ENCODE results near the gene SMAD1. TPM values are rescaled to one million over a fixed set of nuclear protein-coding genes. Genes with fewer than 3 reads are reported as not detected.

Gene SMAD1
- polyA plus RNA-seq, 2 of the 4 experiments (the other 2 are of a cell fraction): 9.9 to 23.9 TPM

DNA sequence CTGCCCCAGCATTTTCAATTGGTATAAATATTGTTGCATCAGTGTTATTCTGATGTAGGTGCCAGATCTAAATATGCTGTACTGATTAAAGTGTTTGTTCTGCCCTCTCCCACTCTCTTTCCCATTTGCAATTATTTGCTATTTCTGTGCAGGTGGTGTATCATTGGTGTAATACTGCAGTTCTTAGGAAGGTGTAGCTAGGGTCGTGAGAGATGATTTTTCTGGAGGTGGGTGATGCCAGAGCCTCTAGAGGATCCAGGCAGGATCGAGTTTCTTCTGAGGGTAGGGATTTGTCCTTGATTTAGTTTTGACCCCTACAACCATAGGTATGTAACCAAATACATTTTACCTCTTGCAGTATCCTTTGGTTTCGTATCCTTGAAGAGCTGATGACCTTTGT, 1.9 kb downstream of the SMAD1 start:
- ChIA-PET CTCF (interaction anchor here (1.5 kb wide), 1 partner anchor 10 kb away, joined by 4 read pairs; no protein-coding TSS in a partner anchor), POLR2A (no interaction called here)
- no peak for FAIRE-seq

DNA sequence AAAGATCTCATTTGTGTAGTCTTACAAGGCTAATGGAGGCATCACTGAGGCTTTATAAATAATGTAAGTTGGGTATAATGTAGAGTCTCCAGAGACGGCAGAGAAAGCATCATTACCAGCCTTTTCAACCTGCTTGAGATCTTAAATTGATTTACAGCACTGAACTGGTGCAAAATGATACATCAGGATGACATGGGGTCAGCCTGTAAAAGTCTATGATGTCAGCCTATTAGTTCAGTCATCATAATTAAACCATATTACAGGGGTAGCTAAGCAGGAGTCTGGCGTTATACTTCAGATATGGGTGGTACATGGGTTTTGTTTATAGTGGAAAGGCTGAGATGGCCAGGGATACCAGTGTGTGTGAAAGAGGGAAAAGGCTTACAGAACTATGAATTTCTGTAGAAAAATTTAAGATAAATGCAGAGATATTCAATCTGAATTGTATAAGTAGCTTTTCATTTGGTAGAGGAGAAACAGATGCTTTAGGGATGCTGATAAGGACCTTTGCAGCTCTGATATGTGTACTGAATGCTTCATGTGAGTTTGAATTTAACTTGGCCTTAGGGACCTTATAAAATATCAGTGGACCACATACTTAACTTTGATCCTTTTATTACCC, 2.7 kb downstream of the SMAD1 start:
- TF ChIP-seq, protein P1, sequence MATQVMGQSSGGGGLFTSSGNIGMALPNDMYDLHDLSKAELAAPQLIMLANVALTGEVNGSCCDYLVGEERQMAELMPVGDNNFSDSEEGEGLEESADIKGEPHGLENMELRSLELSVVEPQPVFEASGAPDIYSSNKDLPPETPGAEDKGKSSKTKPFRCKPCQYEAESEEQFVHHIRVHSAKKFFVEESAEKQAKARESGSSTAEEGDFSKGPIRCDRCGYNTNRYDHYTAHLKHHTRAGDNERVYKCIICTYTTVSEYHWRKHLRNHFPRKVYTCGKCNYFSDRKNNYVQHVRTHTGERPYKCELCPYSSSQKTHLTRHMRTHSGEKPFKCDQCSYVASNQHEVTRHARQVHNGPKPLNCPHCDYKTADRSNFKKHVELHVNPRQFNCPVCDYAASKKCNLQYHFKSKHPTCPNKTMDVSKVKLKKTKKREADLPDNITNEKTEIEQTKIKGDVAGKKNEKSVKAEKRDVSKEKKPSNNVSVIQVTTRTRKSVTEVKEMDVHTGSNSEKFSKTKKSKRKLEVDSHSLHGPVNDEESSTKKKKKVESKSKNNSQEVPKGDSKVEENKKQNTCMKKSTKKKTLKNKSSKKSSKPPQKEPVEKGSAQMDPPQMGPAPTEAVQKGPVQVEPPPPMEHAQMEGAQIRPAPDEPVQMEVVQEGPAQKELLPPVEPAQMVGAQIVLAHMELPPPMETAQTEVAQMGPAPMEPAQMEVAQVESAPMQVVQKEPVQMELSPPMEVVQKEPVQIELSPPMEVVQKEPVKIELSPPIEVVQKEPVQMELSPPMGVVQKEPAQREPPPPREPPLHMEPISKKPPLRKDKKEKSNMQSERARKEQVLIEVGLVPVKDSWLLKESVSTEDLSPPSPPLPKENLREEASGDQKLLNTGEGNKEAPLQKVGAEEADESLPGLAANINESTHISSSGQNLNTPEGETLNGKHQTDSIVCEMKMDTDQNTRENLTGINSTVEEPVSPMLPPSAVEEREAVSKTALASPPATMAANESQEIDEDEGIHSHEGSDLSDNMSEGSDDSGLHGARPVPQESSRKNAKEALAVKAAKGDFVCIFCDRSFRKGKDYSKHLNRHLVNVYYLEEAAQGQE (IDR thresholded peaks at IDR 0.05): no peak
- TF ChIP-seq FOSB (CRISPR knock-in tag; IDR thresholded peaks at IDR 0.05) (no peak), RARB (CRISPR knock-in tag; IDR thresholded peaks at IDR 0.05) (no peak), HOXB5 (CRISPR knock-in tag; IDR thresholded peaks at IDR 0.05) (no peak), HDAC2 (IDR thresholded peaks at IDR 0.05) (no peak), HOXB13 (CRISPR knock-in tag; IDR thresholded peaks at IDR 0.05; ENCODE audit: low read depth) (no peak), HEYL (CRISPR knock-in tag; IDR thresholded peaks at IDR 0.05) (no peak), CBX2 (IDR thresholded peaks at IDR 0.05; ENCODE audit: borderline replicate concordance, low read depth) (no peak), RCOR1 (IDR thresholded peaks at IDR 0.05; ENCODE audit: low read depth, low read length) (no peak), MYC (IDR thresholded peaks at IDR 0.05; ENCODE audit: borderline replicate concordance, low read length) (no peak), RFX5 (IDR thresholded peaks at IDR 0.05) (no peak), SMC3 (IDR thresholded peaks at IDR 0.05) (no peak), POLR2AphosphoS2 (conservative IDR thresholded peaks at IDR 0.05; ENCODE audit: low read length) (no peak), SREBF2 (IDR thresholded peaks at IDR 0.05) (no peak), RAD21 (conservative IDR thresholded peaks at IDR 0.05 in 1 of 2, IDR thresholded peaks at IDR 0.05 in 1 of 2) (no peak), CBX8 (IDR thresholded peaks at IDR 0.05) (no peak), ESRRA (IDR thresholded peaks at IDR 0.05; ENCODE audit: borderline replicate concordance, low read length) (no peak)
- TF ChIP-seq, protein P2, sequence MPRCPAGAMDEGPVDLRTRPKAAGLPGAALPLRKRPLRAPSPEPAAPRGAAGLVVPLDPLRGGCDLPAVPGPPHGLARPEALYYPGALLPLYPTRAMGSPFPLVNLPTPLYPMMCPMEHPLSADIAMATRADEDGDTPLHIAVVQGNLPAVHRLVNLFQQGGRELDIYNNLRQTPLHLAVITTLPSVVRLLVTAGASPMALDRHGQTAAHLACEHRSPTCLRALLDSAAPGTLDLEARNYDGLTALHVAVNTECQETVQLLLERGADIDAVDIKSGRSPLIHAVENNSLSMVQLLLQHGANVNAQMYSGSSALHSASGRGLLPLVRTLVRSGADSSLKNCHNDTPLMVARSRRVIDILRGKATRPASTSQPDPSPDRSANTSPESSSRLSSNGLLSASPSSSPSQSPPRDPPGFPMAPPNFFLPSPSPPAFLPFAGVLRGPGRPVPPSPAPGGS (IDR thresholded peaks at IDR 0.05): no peak
- ATAC-seq: no peak
- ChIA-PET POLR2A (no interaction called here), CTCF (interaction anchor here (1.5 to 2.2 kb wide), 3 partner anchors 11 to 251 kb away, joined by 3 to 8 read pairs (median 4); no protein-coding TSS in a partner anchor)
- WGBS (ENCODE audit: missing lambda C conversion rate): 89% methylated on average over 2 of the region's 2 CpGs
- Histone ChIP-seq H3K9me3 (no peaks in the 10 kb centered on the region), H3K4me1 (peaks cover 13% of the 10 kb centered on the region; the same call in 2 of the 3 replicates), H3K27ac (no peak overlapping the region), H3K4me3 (no peak overlapping the region), H3K4me2 (no peak overlapping the region)
- no peak for DNase-seq (ENCODE audit: low read depth in 1 of 2, low spot score in 1 of 2)
- FAIRE-seq: no peak

More for the DNA sequence above, 1.9 kb downstream of the SMAD1 start:
- peak overlapping the region; percentile 86; the same call in 2 of the 3 replicates for H3K4me3 ChIP-seq
- H3K27ac ChIP-seq: peak overlapping the region in 1 of 2 experiments; percentile 100; a peak in 2 of 6 replicates
- DNase-seq (ENCODE audit: low read depth in 1 of 2, low spot score in 1 of 2): no peak
- peak overlapping the region; percentile 86 for H3K4me2 ChIP-seq
- WGBS (ENCODE audit: missing lambda C conversion rate): 74% methylated on average over 3 of the region's 3 CpGs
- TF ChIP-seq NR3C1 (IDR thresholded peaks at IDR 0.05): no peak
- no peak for TF ChIP-seq HOXB5 (CRISPR knock-in tag; IDR thresholded peaks at IDR 0.05)
- TF ChIP-seq HDAC2 (IDR thresholded peaks at IDR 0.05): no peak
- no peak for TF ChIP-seq KDM1A (IDR thresholded peaks at IDR 0.05; ENCODE audit: low read depth)
- no peak for TF ChIP-seq TP53 (CRISPR knock-in tag; IDR thresholded peaks at IDR 0.05)
- TF ChIP-seq, protein P3, sequence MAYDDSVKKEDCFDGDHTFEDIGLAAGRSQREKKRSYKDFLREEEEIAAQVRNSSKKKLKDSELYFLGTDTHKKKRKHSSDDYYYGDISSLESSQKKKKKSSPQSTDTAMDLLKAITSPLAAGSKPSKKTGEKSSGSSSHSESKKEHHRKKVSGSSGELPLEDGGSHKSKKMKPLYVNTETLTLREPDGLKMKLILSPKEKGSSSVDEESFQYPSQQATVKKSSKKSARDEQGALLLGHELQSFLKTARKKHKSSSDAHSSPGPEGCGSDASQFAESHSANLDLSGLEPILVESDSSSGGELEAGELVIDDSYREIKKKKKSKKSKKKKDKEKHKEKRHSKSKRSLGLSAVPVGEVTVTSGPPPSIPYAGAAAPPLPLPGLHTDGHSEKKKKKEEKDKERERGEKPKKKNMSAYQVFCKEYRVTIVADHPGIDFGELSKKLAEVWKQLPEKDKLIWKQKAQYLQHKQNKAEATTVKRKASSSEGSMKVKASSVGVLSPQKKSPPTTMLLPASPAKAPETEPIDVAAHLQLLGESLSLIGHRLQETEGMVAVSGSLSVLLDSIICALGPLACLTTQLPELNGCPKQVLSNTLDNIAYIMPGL (CRISPR knock-in tag; IDR thresholded peaks at IDR 0.05; ENCODE audit: borderline replicate concordance): no peak
- TF ChIP-seq, protein P4, sequence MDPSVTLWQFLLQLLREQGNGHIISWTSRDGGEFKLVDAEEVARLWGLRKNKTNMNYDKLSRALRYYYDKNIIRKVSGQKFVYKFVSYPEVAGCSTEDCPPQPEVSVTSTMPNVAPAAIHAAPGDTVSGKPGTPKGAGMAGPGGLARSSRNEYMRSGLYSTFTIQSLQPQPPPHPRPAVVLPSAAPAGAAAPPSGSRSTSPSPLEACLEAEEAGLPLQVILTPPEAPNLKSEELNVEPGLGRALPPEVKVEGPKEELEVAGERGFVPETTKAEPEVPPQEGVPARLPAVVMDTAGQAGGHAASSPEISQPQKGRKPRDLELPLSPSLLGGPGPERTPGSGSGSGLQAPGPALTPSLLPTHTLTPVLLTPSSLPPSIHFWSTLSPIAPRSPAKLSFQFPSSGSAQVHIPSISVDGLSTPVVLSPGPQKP (IDR thresholded peaks at IDR 0.05; ENCODE audit: low read depth, low read length): no peak
- no peak for TF ChIP-seq RCOR1 (IDR thresholded peaks at IDR 0.05; ENCODE audit: low read depth, low read length)
- TF ChIP-seq, protein P5, sequence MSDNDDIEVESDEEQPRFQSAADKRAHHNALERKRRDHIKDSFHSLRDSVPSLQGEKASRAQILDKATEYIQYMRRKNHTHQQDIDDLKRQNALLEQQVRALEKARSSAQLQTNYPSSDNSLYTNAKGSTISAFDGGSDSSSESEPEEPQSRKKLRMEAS (IDR thresholded peaks at IDR 0.05): no peak
- TF ChIP-seq ESRRA (IDR thresholded peaks at IDR 0.05; ENCODE audit: borderline replicate concordance, low read length): no peak
- TF ChIP-seq, protein P6, sequence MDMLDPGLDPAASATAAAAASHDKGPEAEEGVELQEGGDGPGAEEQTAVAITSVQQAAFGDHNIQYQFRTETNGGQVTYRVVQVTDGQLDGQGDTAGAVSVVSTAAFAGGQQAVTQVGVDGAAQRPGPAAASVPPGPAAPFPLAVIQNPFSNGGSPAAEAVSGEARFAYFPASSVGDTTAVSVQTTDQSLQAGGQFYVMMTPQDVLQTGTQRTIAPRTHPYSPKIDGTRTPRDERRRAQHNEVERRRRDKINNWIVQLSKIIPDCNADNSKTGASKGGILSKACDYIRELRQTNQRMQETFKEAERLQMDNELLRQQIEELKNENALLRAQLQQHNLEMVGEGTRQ (IDR thresholded peaks at IDR 0.05): no peak
- TF ChIP-seq FOSL2 (IDR thresholded peaks at IDR 0.05): no peak
- TF ChIP-seq FOSL2 (CRISPR knock-in tag; IDR thresholded peaks at IDR 0.05): no peak
- TF ChIP-seq RAD21 (conservative IDR thresholded peaks at IDR 0.05 in 1 of 2, IDR thresholded peaks at IDR 0.05 in 1 of 2): no peak
- no peak for TF ChIP-seq EHF (CRISPR knock-in tag; IDR thresholded peaks at IDR 0.05)
- no peak for TF ChIP-seq SMC3 (IDR thresholded peaks at IDR 0.05)
- no peak for ATAC-seq
- H3K4me1 ChIP-seq: peaks cover 13% of the 10 kb centered on the region; the same call in 2 of the 3 replicates
- H3K9me3 ChIP-seq: no peaks in the 10 kb centered on the region
